ENCODE data around the gene MIA2.

MIA2 gene

GRCh38 chr14:39265806-39266524, 32.2 kb downstream of the MIA2 start:
- no peak for TF ChIP-seq CTCF (IDR thresholded peaks at IDR 0.05)

- no peak for TF ChIP-seq CTCF (IDR thresholded peaks at IDR 0.05)
These were observed 32.8 kb downstream of the MIA2 start for GRCh38 chr14:39266525-39266870.

GRCh38 chr14:39266871-39267607, 33.3 kb downstream of the MIA2 start:
- no peak for TF ChIP-seq CTCF (IDR thresholded peaks at IDR 0.05)

DNA sequence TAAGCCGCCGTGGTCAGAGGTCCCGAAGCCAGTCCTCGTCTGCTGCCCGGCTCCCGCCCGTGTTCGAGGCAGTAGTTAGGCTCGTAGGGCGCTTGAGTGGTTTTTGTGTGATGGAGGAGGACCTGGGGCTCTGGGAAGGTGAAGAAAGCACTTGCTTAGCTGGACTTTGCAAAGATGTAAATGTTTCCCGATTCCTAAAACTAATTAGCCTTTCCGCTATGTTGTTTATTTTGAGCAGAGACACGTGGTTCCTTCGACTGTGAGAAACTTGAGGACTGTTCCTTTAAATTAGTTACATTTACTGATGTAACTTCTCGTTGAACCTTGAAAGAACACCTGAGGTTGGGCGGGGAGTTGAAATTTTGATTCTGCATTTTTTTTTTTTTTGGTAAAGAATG, 33.9 kb downstream of the MIA2 start:
- no peak for TF ChIP-seq CTCF (IDR thresholded peaks at IDR 0.05)

GRCh38 chr14:39268393-39268792, 34.7 kb downstream of the MIA2 start:
- TF ChIP-seq CTCF (IDR thresholded peaks at IDR 0.05) = no peak

- no peak for TF ChIP-seq CTCF (IDR thresholded peaks at IDR 0.05)
These were observed 39.2 kb downstream of the MIA2 start for GRCh38 chr14:39272918-39273317.

DNA sequence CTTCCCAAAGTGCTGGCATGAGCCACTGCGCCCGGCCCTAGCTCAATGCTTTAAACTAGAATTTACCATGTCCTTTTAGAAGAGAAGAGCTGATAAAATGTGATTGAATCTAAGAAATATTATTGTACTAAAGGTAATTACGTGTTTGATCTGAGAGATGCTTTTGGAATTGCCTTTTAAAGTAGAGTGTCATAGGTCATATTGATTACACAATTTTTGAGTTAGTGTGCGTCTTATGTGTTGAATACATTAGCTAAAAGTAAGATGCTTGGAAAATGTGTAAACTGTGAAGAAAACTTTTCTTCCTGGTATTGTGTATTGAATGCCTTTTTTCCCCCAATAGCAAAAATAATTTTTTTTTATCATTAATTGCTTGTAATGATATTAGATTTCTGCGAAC, 41.7 kb downstream of the MIA2 start:
- TF ChIP-seq CTCF (IDR thresholded peaks at IDR 0.05) = no peak
